Right lobe of liver (tissue), 4 donors: Measurements from ENCODE around the gene SPAG6.

Source experiments
- CTCF ChIP-seq, 4 donors: fragments of 200-600 bp in 3 of 4; fragments of 450-650 bp in 1 of 4; IDR thresholded peaks; one replicate each; pipeline versions ENCODE4 v1.5.1 to v1.8.0; 2016 to 2022; ENCODE audit warnings: antibody characterized with exemption in 4 of 4, mild to moderate bottlenecking in 2 of 4
- POLR2A ChIP-seq: fragments of 450-650 bp; IDR thresholded peaks from one replicate; pipeline ENCODE4 v1.6.1; 2017; ENCODE audit warnings: antibody characterized with exemption, mild to moderate bottlenecking
- donor health status: DM: no; HTN: no; CAD: no.
- donor health status: DM: no; HTN: no; CAD: no.
- donor health status: DM: no; HTN: yes; CAD: no.

GRCh38 chr10:22451346-22451745 lies 106.0 kb downstream of the SPAG6 start:
- no peak for TF ChIP-seq POLR2A
- TF ChIP-seq CTCF (IDR thresholded peaks at IDR 0.05) = no peak
